SK-N-SH (cell line): ENCODE results near the gene TXN2.

Experiments used
- EP300 ChIP-seq, 2 experiments: IDR thresholded peaks; 2 replicates each; pipeline versions ENCODE4 v1.4.0 to v1.6.1; 2012; ENCODE audit warnings: borderline replicate concordance in 1 of 2, low read depth in 1 of 2, low read length in 1 of 2
- FOXJ3 ChIP-seq: sonication (generic); formaldehyde crosslinking; IDR thresholded peaks from 2 replicates; pipeline ENCODE4 v1.5.1; 2020; ENCODE audit warnings: mild to moderate bottlenecking, missing genetic modification reagents
- RAD21 ChIP-seq: IDR thresholded peaks from 2 replicates; pipeline ENCODE4 v1.6.1; 2012; ENCODE audit warnings: mild to moderate bottlenecking, low read length
- RFX5 ChIP-seq: IDR thresholded peaks from 2 replicates; pipeline ENCODE4 v1.6.1; 2012; ENCODE audit warnings: mild to moderate bottlenecking, improper control_type of control experiment, low read length
- SIN3A ChIP-seq: IDR thresholded peaks from 2 replicates; pipeline ENCODE4 v1.6.1; 2012; ENCODE audit warnings: low read depth, mild to moderate bottlenecking, low read length, moderate library complexity, borderline replicate concordance
- TF ChIP-seq, protein P1 (sequence below): fragments of 200-600 bp; sonication (generic); IDR thresholded peaks from 2 replicates; pipeline ENCODE4 v1.6.1; 2017; ENCODE audit warnings: antibody characterized with exemption, mild to moderate bottlenecking, moderate library complexity
- TF ChIP-seq, protein P2 (sequence below): IDR thresholded peaks from 2 replicates; pipeline ENCODE4 v1.6.1; 2012; ENCODE audit warnings: mild to moderate bottlenecking, low read depth, low read length, moderate library complexity
- TF ChIP-seq, protein P3 (sequence below): IDR thresholded peaks from 2 replicates; pipeline ENCODE4 v1.4.0; 2012; ENCODE audit warnings: low read depth

DNA sequence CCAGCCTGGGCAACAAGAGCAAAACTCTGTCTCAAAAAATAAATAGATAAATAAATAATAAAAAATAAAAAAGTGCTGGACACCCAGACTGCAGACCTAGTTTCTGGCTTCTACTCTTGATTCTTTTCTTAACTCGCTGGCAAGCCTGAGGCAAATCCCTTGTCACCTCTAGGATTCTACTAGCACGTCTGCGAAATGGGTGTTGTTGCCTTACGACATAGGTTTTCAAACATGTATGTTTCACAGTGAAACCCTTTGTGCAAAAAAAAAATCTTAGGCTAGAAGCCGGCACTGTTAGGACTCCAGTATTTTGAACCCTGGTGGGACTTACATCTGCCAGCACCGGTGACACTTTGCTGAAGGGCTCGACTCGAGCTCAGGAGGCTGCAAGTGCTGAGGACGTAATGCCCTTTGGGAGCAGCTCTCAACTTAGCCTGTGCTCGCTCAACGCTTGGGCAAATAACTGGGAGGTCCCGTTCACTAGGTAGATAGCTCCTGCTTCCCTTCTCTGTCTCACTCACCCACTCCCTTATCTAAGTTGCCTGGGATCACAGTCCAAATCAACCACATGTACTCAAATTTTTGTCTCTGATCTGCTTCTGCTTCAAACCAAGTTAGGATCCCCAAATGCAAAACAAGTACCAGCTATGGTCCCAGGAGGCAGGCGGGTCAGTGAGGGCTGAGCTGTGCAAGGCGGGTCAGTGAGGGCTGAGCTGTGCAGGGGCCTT is 59.0 kb downstream of the TXN2 start:
- TF ChIP-seq, protein P1, sequence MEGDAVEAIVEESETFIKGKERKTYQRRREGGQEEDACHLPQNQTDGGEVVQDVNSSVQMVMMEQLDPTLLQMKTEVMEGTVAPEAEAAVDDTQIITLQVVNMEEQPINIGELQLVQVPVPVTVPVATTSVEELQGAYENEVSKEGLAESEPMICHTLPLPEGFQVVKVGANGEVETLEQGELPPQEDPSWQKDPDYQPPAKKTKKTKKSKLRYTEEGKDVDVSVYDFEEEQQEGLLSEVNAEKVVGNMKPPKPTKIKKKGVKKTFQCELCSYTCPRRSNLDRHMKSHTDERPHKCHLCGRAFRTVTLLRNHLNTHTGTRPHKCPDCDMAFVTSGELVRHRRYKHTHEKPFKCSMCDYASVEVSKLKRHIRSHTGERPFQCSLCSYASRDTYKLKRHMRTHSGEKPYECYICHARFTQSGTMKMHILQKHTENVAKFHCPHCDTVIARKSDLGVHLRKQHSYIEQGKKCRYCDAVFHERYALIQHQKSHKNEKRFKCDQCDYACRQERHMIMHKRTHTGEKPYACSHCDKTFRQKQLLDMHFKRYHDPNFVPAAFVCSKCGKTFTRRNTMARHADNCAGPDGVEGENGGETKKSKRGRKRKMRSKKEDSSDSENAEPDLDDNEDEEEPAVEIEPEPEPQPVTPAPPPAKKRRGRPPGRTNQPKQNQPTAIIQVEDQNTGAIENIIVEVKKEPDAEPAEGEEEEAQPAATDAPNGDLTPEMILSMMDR = no peak
- TF ChIP-seq SIN3A (no peak), RAD21 (no peak), RFX5 (no peak), EP300 (IDR thresholded peaks at IDR 0.05; ENCODE audit: borderline replicate concordance in 1 of 2, low read depth in 1 of 2, low read length in 1 of 2) (no peak), FOXJ3 (no peak)
- TF ChIP-seq, protein P2, sequence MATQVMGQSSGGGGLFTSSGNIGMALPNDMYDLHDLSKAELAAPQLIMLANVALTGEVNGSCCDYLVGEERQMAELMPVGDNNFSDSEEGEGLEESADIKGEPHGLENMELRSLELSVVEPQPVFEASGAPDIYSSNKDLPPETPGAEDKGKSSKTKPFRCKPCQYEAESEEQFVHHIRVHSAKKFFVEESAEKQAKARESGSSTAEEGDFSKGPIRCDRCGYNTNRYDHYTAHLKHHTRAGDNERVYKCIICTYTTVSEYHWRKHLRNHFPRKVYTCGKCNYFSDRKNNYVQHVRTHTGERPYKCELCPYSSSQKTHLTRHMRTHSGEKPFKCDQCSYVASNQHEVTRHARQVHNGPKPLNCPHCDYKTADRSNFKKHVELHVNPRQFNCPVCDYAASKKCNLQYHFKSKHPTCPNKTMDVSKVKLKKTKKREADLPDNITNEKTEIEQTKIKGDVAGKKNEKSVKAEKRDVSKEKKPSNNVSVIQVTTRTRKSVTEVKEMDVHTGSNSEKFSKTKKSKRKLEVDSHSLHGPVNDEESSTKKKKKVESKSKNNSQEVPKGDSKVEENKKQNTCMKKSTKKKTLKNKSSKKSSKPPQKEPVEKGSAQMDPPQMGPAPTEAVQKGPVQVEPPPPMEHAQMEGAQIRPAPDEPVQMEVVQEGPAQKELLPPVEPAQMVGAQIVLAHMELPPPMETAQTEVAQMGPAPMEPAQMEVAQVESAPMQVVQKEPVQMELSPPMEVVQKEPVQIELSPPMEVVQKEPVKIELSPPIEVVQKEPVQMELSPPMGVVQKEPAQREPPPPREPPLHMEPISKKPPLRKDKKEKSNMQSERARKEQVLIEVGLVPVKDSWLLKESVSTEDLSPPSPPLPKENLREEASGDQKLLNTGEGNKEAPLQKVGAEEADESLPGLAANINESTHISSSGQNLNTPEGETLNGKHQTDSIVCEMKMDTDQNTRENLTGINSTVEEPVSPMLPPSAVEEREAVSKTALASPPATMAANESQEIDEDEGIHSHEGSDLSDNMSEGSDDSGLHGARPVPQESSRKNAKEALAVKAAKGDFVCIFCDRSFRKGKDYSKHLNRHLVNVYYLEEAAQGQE = no peak
- TF ChIP-seq, protein P3, sequence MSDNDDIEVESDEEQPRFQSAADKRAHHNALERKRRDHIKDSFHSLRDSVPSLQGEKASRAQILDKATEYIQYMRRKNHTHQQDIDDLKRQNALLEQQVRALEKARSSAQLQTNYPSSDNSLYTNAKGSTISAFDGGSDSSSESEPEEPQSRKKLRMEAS = no peak
